8988T (cell line): ENCODE data around the gene PDSS1.

ENCODE experiments used
- DNase-seq: peaks from one replicate; pipeline ENCODE4 v3.0.0; 2011

The PDSS1 gene

DNA sequence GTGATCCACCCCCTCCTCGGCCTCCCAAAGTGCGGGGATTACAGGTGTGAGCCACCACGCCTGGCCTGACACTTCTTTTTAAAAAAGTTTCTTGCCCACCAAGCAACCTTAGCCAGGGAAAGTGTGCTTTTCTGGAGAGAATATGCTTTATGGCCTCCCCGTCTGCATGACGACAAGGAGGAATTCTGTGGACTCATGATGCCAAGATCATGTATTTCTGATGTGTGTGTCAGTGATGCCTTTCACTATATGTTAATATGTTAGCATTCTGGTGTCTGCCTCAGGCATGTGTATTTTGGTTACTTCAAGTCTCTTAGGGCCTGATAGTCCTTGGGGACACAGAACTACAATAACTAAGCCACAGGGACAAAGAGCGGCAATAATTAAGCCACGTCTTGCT is 2.1 kb downstream of the PDSS1 start:
- DNase-seq = no peak

DNA sequence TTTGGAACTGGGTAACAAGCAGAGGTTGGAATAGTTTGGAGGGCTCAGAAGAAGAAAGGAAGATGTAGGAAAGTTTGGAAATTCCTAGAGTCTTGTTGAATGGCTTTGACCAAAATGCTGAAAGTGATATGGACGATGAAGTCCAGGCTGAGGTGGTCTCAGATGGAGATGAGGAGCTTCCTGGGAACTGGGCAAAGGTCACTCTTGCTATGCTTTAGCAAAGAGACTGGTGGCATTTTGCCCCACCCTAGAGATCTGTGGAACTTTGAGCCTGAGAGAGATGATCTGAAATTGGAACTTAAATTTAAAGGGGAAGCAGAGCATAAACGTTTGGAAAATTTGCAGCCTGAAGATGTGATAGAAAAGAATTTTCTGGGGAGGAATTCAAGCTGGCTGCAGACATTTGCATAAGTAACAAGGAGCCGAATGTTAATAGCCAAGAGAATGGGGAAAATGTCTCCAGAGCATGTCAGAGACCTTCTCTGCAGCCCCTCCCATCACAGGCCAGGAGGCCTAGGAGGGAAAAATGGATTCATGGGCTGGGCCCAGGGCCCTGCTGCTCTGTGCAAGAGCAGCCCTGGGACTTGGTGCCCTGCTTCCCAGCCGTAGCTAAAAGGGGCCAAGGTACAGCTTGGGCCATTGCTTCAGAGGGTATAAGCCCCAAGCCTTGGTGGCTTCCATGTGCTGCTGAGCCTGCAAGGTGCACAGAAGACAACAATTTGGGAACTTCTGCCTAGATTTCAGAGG is 3.6 kb downstream of the PDSS1 start:
- DNase-seq = no peak

- no peak for DNase-seq
Observed at GRCh38 chr10:26703096-26703495, 5.6 kb downstream of the PDSS1 start.

- DNase-seq = no peak
Observed at GRCh38 chr10:26703974-26704373, 6.5 kb downstream of the PDSS1 start.

- DNase-seq = no peak
Observed at GRCh38 chr10:26706206-26706605, 8.7 kb downstream of the PDSS1 start.

GRCh38 chr10:26706936-26707335 is 9.4 kb downstream of the PDSS1 start:
- DNase-seq = no peak

DNA sequence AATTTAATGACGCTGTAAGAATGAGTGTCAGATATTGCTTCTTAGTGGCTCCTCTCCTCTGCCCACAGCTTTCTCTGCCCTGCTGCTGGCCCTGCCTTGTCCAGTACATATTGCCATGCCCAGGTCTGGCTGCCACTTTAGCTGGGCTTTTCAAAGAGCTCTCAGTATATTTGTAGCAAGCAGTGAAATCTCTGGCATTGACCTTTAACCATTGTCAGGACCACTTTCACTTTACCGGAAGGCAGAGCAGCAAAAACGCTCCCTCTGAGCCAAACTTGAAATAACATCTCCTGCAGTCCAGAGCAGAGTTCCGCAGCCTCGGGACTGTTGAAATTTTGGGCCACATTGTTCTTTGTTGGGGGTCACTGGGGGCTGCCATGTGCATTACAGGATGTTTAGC is 13.8 kb downstream of the PDSS1 start:
- no peak for DNase-seq

- DNase-seq = no peak
Observed at GRCh38 chr10:26714415-26715136, 17.1 kb downstream of the PDSS1 start.

DNA sequence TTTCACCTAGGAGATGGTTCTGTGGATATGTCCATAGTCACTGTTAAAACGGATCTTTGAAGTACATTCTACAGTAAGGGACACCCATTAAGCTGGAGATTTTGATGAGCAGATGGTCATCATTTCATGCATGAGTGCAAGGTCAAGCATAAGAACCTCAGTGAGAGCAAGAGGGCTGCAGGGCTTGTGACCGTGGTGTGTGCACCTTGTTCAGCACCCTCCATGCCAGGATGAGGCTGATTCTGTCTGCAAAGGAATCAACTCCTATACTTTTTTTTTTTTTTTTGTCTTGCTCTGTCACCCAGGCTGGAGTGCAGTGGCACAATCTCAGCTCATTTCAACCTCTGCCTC is 17.6 kb downstream of the PDSS1 start:
- DNase-seq = no peak

GRCh38 chr10:26717476-26717875 is 20.0 kb downstream of the PDSS1 start:
- DNase-seq = no peak

GRCh38 chr10:26721561-26721960 is 24.1 kb downstream of the PDSS1 start:
- no peak for DNase-seq

- no peak for DNase-seq
Observed at GRCh38 chr10:26723016-26723415, 25.5 kb downstream of the PDSS1 start.

DNA sequence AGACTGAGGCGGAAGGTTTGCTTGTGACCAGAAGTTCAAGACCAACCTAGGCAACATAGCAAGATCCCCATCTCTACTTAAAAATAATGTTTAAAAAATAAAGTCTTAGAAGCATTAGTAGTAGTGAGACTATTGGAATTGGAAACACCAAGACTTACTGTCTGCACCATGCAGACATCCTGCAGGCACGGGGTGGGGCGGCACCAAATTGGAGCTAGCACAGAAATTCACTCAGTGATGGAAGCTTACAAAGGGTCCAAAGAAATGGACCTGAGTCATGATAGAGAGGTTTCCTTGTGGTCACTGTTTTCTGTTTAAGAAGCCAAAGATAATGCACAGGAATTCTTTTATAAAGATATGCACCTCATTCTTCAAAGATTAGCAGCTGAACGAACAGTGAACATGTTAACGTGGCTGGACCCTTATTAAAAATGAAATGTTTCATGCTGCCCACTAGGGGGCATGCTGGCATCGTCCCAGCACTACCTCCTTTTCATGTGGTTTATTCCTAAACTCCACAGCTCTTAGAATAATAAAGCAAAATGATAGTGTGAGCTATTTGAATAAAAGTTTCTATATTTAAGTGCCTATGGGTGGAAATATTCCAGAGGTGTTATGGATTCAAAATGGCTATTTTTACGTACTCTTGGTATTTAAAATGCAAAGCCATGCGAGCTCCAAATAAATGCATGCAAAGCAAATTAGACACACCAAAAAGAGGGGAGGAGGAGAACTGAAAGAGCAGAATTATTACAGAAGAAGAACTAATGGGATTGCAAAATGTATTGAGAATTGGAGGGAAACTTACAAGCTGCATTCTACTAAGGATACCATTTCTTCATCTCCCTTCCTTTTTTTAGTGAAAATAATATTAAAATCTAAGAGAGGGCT is 28.6 kb downstream of the PDSS1 start:
- DNase-seq = no peak

DNA sequence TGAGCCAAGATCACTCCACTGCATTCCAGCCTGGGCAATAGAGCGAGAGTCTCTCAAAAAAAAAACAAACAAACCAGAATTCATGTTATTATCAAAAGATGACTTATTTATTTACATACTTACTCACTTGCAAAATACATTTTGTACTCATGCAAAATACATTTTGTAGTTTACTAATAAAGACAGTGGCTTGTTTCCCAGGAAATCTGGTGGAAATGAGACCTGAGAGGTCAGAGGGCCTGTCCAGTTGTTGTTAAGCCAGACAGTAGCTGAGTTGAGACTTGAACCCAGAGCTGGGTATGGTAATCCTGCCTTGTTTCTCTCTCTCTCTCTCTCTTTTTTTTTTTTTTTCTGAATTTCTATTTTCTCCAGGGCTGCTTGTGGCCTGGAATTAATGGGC is 29.5 kb downstream of the PDSS1 start:
- no peak for DNase-seq

DNA sequence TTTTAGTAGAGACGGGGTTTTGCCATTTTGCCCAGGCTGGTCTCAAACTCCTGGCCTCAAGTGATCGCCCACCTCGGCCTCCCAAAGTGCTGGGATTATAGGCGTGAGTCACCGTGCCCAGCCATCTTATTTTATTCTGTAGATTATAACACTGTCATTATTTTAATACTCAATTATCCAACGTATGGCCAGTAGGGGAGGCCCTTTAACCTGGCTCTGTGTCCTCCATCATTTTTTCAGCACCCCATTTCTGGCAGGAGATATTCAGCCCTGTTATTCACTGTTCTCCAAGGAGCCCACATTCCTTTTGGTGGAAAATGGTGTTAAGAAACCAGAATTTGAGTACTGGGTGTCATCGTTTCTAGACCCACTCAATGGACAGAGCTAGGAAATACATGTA is 31.5 kb downstream of the PDSS1 start:
- DNase-seq = no peak

DNA sequence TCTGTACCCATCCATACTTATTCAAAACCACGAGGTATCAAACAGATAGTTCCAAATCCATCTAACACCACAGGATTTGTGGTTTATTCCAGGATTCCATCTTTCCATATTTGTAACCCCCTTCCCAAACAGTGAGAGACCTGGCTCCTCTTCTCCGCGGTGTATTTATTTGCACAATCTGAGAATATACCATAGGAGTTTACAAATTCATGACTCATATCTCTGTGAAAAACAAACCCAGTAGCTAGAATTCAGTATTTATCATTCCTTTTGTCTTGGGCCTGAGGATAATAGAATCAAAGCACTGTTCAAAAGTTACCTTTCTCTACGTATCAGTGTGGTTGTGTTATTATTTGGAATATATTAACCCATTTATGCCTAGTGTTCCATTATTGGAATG is 31.9 kb downstream of the PDSS1 start:
- no peak for DNase-seq

DNA sequence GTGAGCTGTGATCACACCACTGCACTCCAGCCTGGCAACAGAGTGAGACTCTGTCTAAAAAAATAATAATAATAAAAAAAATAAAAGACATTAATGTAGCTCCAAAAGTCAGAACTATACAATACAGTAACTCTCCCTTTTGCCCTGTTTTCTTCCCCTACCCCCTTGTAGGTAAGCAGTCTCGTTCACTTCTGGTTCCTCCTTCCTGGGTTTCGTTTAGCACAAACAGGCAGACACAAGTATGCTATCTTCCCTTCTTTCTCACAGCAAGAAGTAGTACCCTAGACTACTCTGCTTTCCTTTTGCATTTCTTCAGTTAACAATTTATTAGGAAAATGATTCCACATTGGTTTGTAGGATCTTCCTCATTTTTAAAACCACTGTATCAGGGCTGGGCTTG is 33.1 kb downstream of the PDSS1 start:
- DNase-seq = no peak

- DNase-seq = no peak
Observed at GRCh38 chr10:26733750-26734568, 36.5 kb downstream of the PDSS1 start.

- no peak for DNase-seq
Observed at GRCh38 chr10:26735435-26735834, 37.9 kb downstream of the PDSS1 start.

DNA sequence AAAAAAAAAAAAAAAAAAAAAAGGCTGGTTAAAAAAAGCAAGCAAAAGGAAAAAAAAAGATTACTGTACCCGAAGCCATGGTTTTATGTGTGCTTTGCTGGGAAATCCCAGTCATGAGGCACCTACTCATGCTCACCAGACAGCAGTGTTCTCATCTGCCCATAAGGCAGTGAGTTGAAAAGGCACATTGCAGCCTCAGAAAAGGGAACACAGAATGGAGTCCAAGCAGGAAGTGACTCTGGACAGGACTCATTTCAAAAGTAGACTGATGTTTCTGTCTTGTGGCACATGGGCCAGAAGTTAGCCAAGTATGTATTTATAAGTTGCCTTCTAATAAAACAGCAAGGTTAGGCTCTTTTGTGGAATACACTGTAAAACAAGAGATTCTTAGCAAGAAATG is 40.2 kb downstream of the PDSS1 start:
- DNase-seq = no peak

DNA sequence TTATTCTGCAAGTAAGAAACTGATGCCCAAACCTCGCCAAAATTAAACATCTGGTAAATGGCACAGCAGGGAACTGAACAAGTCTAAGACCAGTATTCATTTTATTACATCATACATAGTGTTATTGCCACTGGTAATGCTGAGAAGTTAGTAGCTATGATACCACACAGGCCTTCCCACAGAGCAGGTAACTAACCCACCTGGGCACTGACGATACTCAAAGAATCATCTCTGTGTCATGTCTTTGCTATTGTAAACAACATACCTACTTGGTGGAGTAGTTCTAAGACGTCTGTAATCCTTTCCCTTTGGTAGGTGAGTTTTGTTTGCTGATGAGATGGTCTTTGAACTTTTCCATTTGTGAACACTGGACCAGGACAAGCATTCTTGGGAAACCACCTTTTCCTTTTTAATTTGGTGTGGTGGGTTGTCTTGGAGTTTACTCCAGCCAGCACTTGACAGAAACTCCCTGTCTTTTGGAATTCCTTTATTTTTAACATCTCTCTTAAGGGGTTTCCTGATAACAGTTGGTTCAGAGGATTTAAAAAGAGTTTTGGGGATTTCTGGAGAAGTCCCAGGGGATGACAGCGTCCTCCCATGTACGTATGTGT is 40.9 kb downstream of the PDSS1 start:
- no peak for DNase-seq

- DNase-seq = no peak
Observed at GRCh38 chr10:26739071-26739631, 41.6 kb downstream of the PDSS1 start.
